Type B pancreatic cell (in vitro differentiated cells): ENCODE measurements around the gene TGFBR3. TPM values are rescaled to one million over a fixed set of nuclear protein-coding genes. Genes with fewer than 3 reads are reported as not detected.
A peak's percentile ranks its signal among the peaks of the same experiment; 100 is the strongest.

Experiments used
- DNase-seq: peaks from one replicate; pipeline ENCODE4 v3.0.0; 2021; ENCODE audit warnings: mixed read lengths; ENCODE audit not compliant: unreplicated experiment; ENCODE audit errors: extremely low spot score
- H3K27ac Mint-ChIP-seq: 2 replicates; pipeline ENCODE4 v1.8.0; 2021; ENCODE audit warnings: mild to moderate bottlenecking, mixed read lengths
- H3K27me3 Mint-ChIP-seq: 2 replicates; pipeline ENCODE4 v1.8.0; 2021; ENCODE audit warnings: mixed read lengths
- H3K36me3 Mint-ChIP-seq: 2 replicates; pipeline ENCODE4 v1.8.0; 2021; ENCODE audit warnings: mixed read lengths
- H3K4me1 Mint-ChIP-seq: one replicate; pipeline ENCODE4 v1.8.0; 2021; ENCODE audit warnings: mixed read lengths; ENCODE audit not compliant: unreplicated experiment
- H3K4me3 Mint-ChIP-seq: 2 replicates; pipeline ENCODE4 v1.8.0; 2021; ENCODE audit warnings: mild to moderate bottlenecking, mixed read lengths
- H3K9me3 Mint-ChIP-seq: 2 replicates; pipeline ENCODE4 v1.8.0; 2021; ENCODE audit warnings: mixed read lengths
- CTCF ChIP-seq: fragments of 200-600 bp; sonication (generic); conservative IDR thresholded peaks from 2 replicates; pipeline ENCODE4 v1.5.0; 2021; ENCODE audit warnings: antibody characterized with exemption, mild to moderate bottlenecking
- total RNA-seq: library from RNA; stranded (reverse); gene quantifications from 2 replicates; pipeline ENCODE4 v1.2.1, GENCODE V29; 2021; ENCODE audit warnings: low replicate concordance

TGFBR3 gene
- total RNA-seq, 1 donor from 2014 or later: 33.5 TPM

GRCh38 chr1:91791691-91792488 lies 94.1 kb downstream of the TGFBR3 start:
- no peak for TF ChIP-seq CTCF
- Mint-ChIP-seq H3K4me1 (peaks cover 71% of the 10 kb centered on the region), H3K9me3 (no peaks in the 10 kb centered on the region), H3K27ac (no peak overlapping the region), H3K36me3 (peaks cover 22% of the 10 kb centered on the region), H3K27me3 (no peaks in the 10 kb centered on the region), H3K4me3 (no peak overlapping the region)
- DNase-seq: no peak

- Mint-ChIP-seq H3K4me1 (peaks cover 67% of the 10 kb centered on the region), H3K4me3 (peak overlapping the region; percentile 65), H3K9me3 (no peaks in the 10 kb centered on the region), H3K27me3 (no peaks in the 10 kb centered on the region), H3K36me3 (peaks cover 20% of the 10 kb centered on the region), H3K27ac (no peak overlapping the region)
- TF ChIP-seq CTCF: no peak
- no peak for DNase-seq
Observed at GRCh38 chr1:91791103-91791502, 94.8 kb downstream of the TGFBR3 start.

GRCh38 chr1:91790392-91790791 lies 95.6 kb downstream of the TGFBR3 start:
- no peak overlapping the region for H3K4me3 Mint-ChIP-seq
- no peak for DNase-seq
- H3K36me3 Mint-ChIP-seq: peaks cover 18% of the 10 kb centered on the region
- H3K4me1 Mint-ChIP-seq: peaks cover 60% of the 10 kb centered on the region
- H3K27ac Mint-ChIP-seq: no peak overlapping the region
- no peaks in the 10 kb centered on the region for H3K27me3 Mint-ChIP-seq
- TF ChIP-seq CTCF: no peak
- H3K9me3 Mint-ChIP-seq: no peaks in the 10 kb centered on the region

GRCh38 chr1:91789273-91789997 lies 96.5 kb downstream of the TGFBR3 start:
- peaks cover 52% of the 10 kb centered on the region for H3K4me1 Mint-ChIP-seq

GRCh38 chr1:91787919-91788318 lies 98.0 kb downstream of the TGFBR3 start:
- Mint-ChIP-seq H3K4me3 (no peak overlapping the region), H3K27me3 (no peaks in the 10 kb centered on the region), H3K36me3 (peaks cover 12% of the 10 kb centered on the region), H3K27ac (no peak overlapping the region), H3K9me3 (no peaks in the 10 kb centered on the region), H3K4me1 (peaks cover 58% of the 10 kb centered on the region)
- TF ChIP-seq CTCF: no peak
- no peak for DNase-seq

More at GRCh38 chr1:91789273-91789997, 96.5 kb downstream of the TGFBR3 start:
- Mint-ChIP-seq H3K27ac (no peak overlapping the region), H3K36me3 (peaks cover 11% of the 10 kb centered on the region), H3K27me3 (no peaks in the 10 kb centered on the region), H3K9me3 (no peaks in the 10 kb centered on the region), H3K4me3 (no peak overlapping the region)
- no peak for TF ChIP-seq CTCF
- DNase-seq: no peak
